Endothelial cell of umbilical vein (primary cell): ENCODE results near the gene HYAL3.

ENCODE experiments used
- JUN ChIP-seq: IDR thresholded peaks from 2 replicates; pipeline ENCODE4 v1.6.1; 2011; ENCODE audit warnings: borderline replicate concordance, low read depth; ENCODE audit not compliant: insufficient read length, insufficient read depth
- POLR2A ChIP-seq: IDR thresholded peaks from 2 replicates; pipeline ENCODE4 v1.6.1; 2012; ENCODE audit warnings: low read depth, mild to moderate bottlenecking, control low read depth, low read length
- POLR2AphosphoS5 ChIP-seq: IDR thresholded peaks from 2 replicates; pipeline ENCODE4 v1.6.1; 2012; ENCODE audit warnings: low read depth, mild to moderate bottlenecking, control low read depth, low read length, moderate library complexity; ENCODE audit not compliant: insufficient read depth
- TF ChIP-seq, protein P1 (sequence below), 2 donors: IDR thresholded peaks; 1 replicate in 1 of 2; 2 replicates in 1 of 2; pipeline ENCODE4 v1.5.1; 2011; ENCODE audit warnings: low read length in 2 of 2, mild to moderate bottlenecking in 2 of 2, moderate library complexity in 2 of 2, control low read depth in 1 of 2, inconsistent platforms in 1 of 2, low read depth in 1 of 2; ENCODE audit not compliant: insufficient read depth in 1 of 2; ENCODE audit errors: extremely low read depth in 1 of 2

GRCh38 chr3:50340448-50341329 is 41.5 kb upstream of the HYAL3 start, which contains the start of gene RASSF1:
- TF ChIP-seq POLR2A (peak; percentile 41), POLR2AphosphoS5 (no peak), JUN (no peak)
- TF ChIP-seq, protein P1, sequence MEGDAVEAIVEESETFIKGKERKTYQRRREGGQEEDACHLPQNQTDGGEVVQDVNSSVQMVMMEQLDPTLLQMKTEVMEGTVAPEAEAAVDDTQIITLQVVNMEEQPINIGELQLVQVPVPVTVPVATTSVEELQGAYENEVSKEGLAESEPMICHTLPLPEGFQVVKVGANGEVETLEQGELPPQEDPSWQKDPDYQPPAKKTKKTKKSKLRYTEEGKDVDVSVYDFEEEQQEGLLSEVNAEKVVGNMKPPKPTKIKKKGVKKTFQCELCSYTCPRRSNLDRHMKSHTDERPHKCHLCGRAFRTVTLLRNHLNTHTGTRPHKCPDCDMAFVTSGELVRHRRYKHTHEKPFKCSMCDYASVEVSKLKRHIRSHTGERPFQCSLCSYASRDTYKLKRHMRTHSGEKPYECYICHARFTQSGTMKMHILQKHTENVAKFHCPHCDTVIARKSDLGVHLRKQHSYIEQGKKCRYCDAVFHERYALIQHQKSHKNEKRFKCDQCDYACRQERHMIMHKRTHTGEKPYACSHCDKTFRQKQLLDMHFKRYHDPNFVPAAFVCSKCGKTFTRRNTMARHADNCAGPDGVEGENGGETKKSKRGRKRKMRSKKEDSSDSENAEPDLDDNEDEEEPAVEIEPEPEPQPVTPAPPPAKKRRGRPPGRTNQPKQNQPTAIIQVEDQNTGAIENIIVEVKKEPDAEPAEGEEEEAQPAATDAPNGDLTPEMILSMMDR (IDR thresholded peaks at IDR 0.05; ENCODE audit: extremely low read depth in 1 of 2, insufficient read depth in 1 of 2, low read depth in 1 of 2, low read length in 2 of 2): no peak
